Islet of Langerhans (tissue), 1 donor: ENCODE results near the gene LHX3.

Source experiments
- FAIRE-seq: peaks from one replicate; lab custom pipeline; 2011; peaks lifted over from hg19 to GRCh38; lab: Jason Lieb, UNC

The LHX3 gene

GRCh38 chr9:136207616-136208015, 2.7 kb upstream of the LHX3 start:
- no peak for FAIRE-seq

DNA sequence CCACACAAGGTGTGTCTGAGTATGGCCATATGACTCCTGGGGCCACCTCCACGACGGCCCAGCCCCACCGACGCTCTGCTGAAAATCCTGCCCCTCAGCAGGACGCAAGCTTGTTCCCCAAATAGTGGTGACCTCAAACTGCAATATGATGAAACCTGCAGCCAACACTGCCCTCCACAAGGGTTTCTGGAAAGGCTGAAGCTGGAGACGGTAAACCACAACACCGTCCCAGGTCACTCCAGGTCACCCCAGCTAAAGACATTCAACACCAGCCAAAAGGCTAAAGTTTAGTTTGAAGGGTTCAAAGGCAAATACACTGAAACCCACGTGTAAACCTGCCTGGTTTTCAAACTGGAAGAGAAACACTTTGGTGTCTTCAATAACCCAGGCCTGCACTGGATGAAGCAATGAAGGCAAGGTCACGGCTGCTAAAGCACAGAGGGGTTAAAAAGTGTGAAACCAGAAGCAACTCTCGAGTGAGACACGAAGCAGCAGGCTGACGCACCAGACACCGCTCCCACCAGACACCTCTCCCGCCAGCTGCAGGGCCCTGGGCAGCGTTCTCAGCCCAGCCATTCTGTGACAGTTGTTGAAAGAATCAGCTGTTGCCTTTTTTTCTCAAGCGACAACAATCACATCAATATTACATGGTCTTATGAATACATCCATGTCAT, 1.8 kb upstream of the LHX3 start:
- no peak for FAIRE-seq

GRCh38 chr9:136205707-136205992, 722 bp upstream of the LHX3 start:
- no peak for FAIRE-seq

- no peak for FAIRE-seq
These were observed 653 bp downstream of the LHX3 start for GRCh38 chr9:136204145-136204805.

DNA sequence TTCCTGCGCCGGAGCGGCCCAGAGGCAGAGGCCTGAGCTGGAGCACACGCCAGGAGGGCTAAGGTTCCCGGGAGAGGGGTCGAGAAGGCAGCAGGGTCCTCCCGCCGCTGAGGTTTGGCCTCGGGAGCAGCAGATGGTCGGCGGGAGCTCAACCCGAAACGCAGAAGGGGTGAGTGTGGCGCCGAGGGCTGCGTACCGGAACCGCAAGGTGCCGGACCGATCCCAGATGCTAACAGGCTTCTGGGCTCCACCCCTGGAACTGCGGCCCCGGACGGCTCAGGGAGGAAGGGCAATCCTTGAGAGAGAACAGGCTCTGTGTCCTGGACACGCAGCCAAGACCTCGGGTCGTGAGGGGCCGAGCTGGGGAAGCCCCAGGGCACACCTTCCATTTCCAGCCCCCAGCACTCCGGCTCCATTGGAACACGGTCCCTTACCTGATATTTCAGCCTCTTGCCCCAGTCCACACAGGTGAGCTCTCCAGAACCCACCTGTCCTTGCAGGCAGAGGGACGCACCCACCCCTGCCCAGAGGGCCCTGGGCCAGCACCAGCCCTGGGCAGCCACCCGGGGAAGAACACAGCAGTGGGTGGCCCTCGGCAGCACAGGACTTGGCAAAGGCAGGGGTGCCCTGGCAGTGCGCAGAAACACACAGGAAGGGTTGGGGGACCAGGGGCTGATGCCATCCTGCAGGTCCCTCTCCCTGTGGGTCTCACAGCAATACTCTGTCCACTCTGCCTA, 1.4 kb downstream of the LHX3 start:
- no peak for FAIRE-seq

- no peak for FAIRE-seq
These were observed 2.2 kb downstream of the LHX3 start for GRCh38 chr9:136202454-136203407.

- FAIRE-seq = no peak
These were observed 3.1 kb downstream of the LHX3 start for GRCh38 chr9:136201609-136202453.

- FAIRE-seq = no peak
These were observed 3.8 kb downstream of the LHX3 start for GRCh38 chr9:136201174-136201573.

- FAIRE-seq = no peak
These were observed 4.5 kb downstream of the LHX3 start for GRCh38 chr9:136200424-136200823.

DNA sequence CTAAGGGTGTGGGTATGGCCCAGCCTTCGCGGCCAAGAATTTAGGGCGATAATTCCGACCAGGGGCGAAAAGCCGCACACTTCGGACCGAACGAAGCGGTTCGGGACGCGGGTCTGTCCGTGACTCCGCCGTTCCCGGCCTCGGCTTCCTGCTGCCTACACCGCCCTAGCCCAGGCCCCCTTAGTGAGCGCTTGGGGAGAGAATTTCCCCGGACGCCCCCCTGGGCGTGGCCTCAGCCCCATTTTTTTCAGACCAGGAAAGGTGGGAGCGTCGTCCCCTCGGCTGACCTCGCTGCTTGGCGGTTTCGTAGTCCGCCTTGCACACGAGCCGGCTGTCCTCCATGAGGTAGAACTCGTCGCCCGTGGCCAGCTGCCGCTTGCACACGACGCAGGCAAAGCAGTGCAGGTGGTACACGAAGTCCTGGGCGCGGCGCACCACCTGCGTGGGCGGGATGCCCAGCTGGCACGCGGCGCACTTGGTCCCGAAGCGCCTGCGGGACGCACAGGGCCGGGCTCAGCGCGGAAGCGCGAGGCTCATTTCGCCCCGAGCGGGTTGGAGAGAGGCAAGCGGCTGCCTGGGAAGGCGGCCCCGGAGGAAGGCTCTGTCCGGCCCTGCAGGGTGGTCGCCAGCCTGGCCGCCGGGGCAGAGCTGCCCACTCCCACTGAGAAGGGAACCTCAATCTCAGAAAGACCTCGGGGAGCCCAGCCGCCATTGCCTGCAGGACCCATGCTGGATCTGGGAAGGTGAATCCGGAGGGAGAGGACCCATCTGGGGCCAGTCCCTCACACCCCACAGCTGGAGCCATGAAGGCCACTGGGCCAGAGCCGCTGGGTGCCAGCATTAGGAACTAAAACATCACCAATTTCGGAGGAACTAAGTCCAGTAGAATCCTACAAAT, 5.3 kb downstream of the LHX3 start:
- FAIRE-seq = no peak

- no peak for FAIRE-seq
These were observed 6.3 kb downstream of the LHX3 start for GRCh38 chr9:136198605-136199083.

- no peak for FAIRE-seq
These were observed 6.9 kb downstream of the LHX3 start for GRCh38 chr9:136197930-136198604.

- no peak for FAIRE-seq
These were observed 7.6 kb downstream of the LHX3 start for GRCh38 chr9:136197084-136197875.

DNA sequence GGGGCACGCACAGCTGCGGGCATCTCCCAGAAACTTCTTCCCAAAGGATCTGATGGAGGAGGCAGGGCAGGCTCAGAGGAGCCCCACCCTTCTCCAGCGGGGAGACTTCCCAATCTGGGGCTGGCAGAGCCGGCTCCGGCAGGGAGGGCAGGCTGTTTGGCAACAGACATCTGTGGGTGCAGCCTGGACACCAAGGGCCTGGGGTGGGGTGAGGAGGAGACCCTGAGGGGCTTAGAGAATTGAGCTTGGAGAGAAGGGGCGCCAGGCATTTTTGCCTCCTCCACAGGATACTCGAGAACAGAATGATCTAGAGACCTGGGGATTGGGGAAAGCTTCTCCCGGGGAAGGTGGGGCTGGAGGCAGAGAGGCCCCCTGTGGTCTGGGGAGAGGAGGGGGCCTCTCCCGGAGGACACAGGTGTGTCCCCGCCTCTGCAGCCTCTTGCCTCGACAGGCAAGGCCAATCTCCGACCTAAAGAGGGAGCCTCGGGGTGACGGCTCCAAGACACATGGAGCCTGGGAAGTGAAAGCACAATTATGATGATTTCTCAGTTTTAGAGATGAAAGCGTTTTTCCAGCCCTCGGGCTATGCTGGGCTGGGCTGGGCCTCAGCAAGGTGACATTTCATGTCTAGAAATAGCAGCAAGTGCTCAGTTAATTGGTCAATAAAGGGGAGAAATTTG, 8.4 kb downstream of the LHX3 start:
- no peak for FAIRE-seq

GRCh38 chr9:136194540-136194939, 10.4 kb downstream of the LHX3 start:
- FAIRE-seq = no peak

GRCh38 chr9:136193891-136194279, 11.0 kb downstream of the LHX3 start:
- FAIRE-seq = no peak

DNA sequence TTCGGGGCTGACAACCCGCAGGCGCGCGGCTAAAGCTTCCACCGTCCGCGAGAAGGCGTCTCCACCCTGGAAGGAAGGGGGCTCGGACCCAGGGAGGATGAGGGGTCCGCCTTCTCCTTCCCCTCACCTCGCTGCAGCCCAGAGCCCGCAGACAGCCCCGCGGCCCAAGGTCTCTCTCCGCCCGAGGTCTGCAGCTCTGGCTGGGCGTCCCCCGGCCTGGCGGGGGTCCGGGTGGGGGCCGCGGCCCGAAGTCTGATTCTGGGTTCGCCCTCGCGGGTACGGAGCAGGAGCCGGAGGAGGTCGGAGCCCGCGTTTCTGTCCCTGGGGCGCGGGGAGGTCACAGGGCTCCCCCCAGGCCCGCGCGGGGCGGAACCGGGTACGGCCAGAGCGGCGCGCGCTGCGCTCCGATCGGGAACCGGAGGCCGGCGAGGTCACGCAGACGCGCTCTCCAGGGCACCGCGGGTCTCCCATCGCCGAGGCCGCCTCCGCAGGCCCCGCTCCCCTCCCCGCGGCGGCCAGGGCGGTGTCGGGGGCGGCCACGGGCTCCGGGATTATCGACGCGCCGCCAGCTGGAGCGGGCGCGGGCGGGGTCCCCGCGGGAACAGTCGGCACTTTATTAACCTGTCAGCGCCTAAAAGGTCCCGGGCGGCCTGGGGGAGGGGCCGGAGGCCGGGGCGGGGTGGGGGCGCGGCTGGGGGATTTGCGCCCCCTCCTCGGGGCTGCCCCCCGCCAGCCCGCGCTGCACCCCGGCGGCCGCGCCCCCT, 11.6 kb downstream of the LHX3 start:
- no peak for FAIRE-seq
